Measurements from ENCODE around the gene BABAM2.

BABAM2 gene

GRCh38 chr2:28175028-28175427 lies 284.5 kb downstream of the BABAM2 start:
- no peak overlapping the region for H3K4me3 ChIP-seq (ENCODE audit: control insufficient read depth, low read depth, low read length)
- no peak for DNase-seq (ENCODE audit: low read depth)
- no peak for TF ChIP-seq CTCF (conservative IDR thresholded peaks at IDR 0.05; ENCODE audit: control insufficient read depth, insufficient read depth, low read depth, low read length)

- DNase-seq (ENCODE audit: low read depth), result no peak
- TF ChIP-seq CTCF (conservative IDR thresholded peaks at IDR 0.05; ENCODE audit: control insufficient read depth, insufficient read depth, low read depth, low read length), result no peak
- H3K4me3 ChIP-seq (ENCODE audit: control insufficient read depth, low read depth, low read length), result no peak overlapping the region
These were observed 288.4 kb downstream of the BABAM2 start for GRCh38 chr2:28178946-28179345.

GRCh38 chr2:28181801-28182200 lies 291.3 kb downstream of the BABAM2 start:
- no peak overlapping the region for H3K4me3 ChIP-seq (ENCODE audit: control insufficient read depth, low read depth, low read length)
- no peak for DNase-seq (ENCODE audit: low read depth)
- TF ChIP-seq CTCF (conservative IDR thresholded peaks at IDR 0.05; ENCODE audit: control insufficient read depth, insufficient read depth, low read depth, low read length), result no peak

GRCh38 chr2:28182348-28182747 lies 291.8 kb downstream of the BABAM2 start:
- DNase-seq (ENCODE audit: low read depth), result no peak
- no peak for TF ChIP-seq CTCF (conservative IDR thresholded peaks at IDR 0.05; ENCODE audit: control insufficient read depth, insufficient read depth, low read depth, low read length)
- no peak overlapping the region for H3K4me3 ChIP-seq (ENCODE audit: control insufficient read depth, low read depth, low read length)

GRCh38 chr2:28185153-28185552 lies 294.6 kb downstream of the BABAM2 start:
- DNase-seq (ENCODE audit: low read depth), result no peak
- no peak for TF ChIP-seq CTCF (conservative IDR thresholded peaks at IDR 0.05; ENCODE audit: control insufficient read depth, insufficient read depth, low read depth, low read length)

GRCh38 chr2:28185891-28186290 lies 295.4 kb downstream of the BABAM2 start:
- no peak for TF ChIP-seq CTCF (conservative IDR thresholded peaks at IDR 0.05; ENCODE audit: control insufficient read depth, insufficient read depth, low read depth, low read length)
- H3K4me3 ChIP-seq (ENCODE audit: control insufficient read depth, low read depth, low read length), result no peak overlapping the region
- DNase-seq (ENCODE audit: low read depth), result peak; percentile 69

More at GRCh38 chr2:28185153-28185552, 294.6 kb downstream of the BABAM2 start:
- no peak overlapping the region for H3K4me3 ChIP-seq (ENCODE audit: control insufficient read depth, low read depth, low read length)

GRCh38 chr2:28187186-28187585 lies 296.7 kb downstream of the BABAM2 start:
- H3K4me3 ChIP-seq (ENCODE audit: control insufficient read depth, low read depth, low read length), result no peak overlapping the region
- TF ChIP-seq CTCF (conservative IDR thresholded peaks at IDR 0.05; ENCODE audit: control insufficient read depth, insufficient read depth, low read depth, low read length), result no peak
- no peak for DNase-seq (ENCODE audit: low read depth)
